HepG2 (cell line): ENCODE measurements around the gene ABHD11. TPM values are rescaled to one million over a fixed set of nuclear protein-coding genes. Genes with fewer than 3 reads are reported as not detected.

Source experiments
- ATAC-seq: fragments of 200-7000 bp; cut with Tn5 transposase; 3 replicates; pipeline ENCODE4 v1.9.1; 2020; ENCODE audit warnings: mild to moderate bottlenecking, moderate library complexity
- BruUV-seq: library from RNA; stranded (reverse); fragments of 400-500 nt; replicated peaks from 2 replicates; lab custom pipeline; 2021; lab: Mats Ljungman, UMichigan
- CTCF ChIA-PET: fragments of 300-600 bp; formaldehyde crosslinking; extraction: SDS; loops from one replicate; lab custom pipeline; 2021; ENCODE audit warnings: low total read pairs, inconsistent platforms, low intra/inter-chr PET ratio; lab: Yijun Ruan, JAX
- POLR2A ChIA-PET: fragments of 350-600 bp; sonication (Branson Sonifier 250); formaldehyde crosslinking; loops from one replicate; lab custom pipeline; 2020; ENCODE audit warnings: antibody characterized with exemption, inconsistent platforms; lab: Yijun Ruan, JAX
- DNase-seq: peaks from one replicate; pipeline ENCODE4 v3.0.0-alpha.2; 2015; ENCODE audit warnings: low spot score
- FAIRE-seq: peaks from 3 replicates; lab custom pipeline; 2011; peaks lifted over from hg19 to GRCh38; lab: Jason Lieb, UNC
- H2AFZ ChIP-seq: one replicate; pipeline ENCODE4 v1.6.1; 2011; ENCODE audit warnings: low read length, inconsistent platforms
- H3K27ac ChIP-seq: fragments of 300-600 bp; 3 replicates; pipeline ENCODE4 v1.8.0; 2011; ENCODE audit warnings: mixed run types, mild to moderate bottlenecking, mixed read lengths, low read length, inconsistent platforms; ENCODE audit not compliant: insufficient read depth; ENCODE audit errors: extremely low read length
- H3K27me3 ChIP-seq, 2 experiments: fragments of 200-600 bp in 1 of 2; 2 replicates in 1 of 2; 3 replicates in 1 of 2; pipeline versions ENCODE4 v1.6.0 to v1.8.0; 2011; ENCODE audit warnings: low read length in 2 of 2, mild to moderate bottlenecking in 2 of 2, moderate library complexity in 2 of 2, inconsistent platforms in 1 of 2; ENCODE audit not compliant: insufficient read depth in 2 of 2, control insufficient read depth in 1 of 2
- H3K36me3 ChIP-seq, 2 experiments: fragments of 200-600 bp in 1 of 2; replicated peaks in 1 of 2; 2 replicates in 1 of 2; 3 replicates in 1 of 2; pipeline versions ENCODE4 v1.5.1 to v1.8.0; 2011; ENCODE audit warnings: low read length in 2 of 2, inconsistent platforms in 1 of 2; ENCODE audit not compliant: insufficient read depth in 2 of 2, control insufficient read depth in 1 of 2
- H3K4me1 ChIP-seq: 2 replicates; pipeline ENCODE4 v1.5.1; 2012; ENCODE audit warnings: low read length, inconsistent platforms; ENCODE audit not compliant: insufficient read depth
- H3K4me2 ChIP-seq: 2 replicates; pipeline ENCODE4 v1.6.0; 2011; ENCODE audit warnings: low read depth, low read length, inconsistent platforms
- H3K4me3 ChIP-seq, 3 experiments: fragments of 200-600 bp in 1 of 3; sonication (generic), shearing (Covaris generic) in 1 of 3; replicated peaks in 1 of 3; 2 replicates each; pipeline ENCODE4 v1.5.1; 2011 to 2016; ENCODE audit warnings: low read length in 3 of 3, inconsistent platforms in 2 of 3, low read depth in 2 of 3, mild to moderate bottlenecking in 2 of 3, control low read depth in 1 of 3, mixed read lengths in 1 of 3; ENCODE audit not compliant: insufficient read depth in 1 of 3
- H3K79me2 ChIP-seq: one replicate; pipeline ENCODE4 v1.6.1; 2011; ENCODE audit warnings: low read length, inconsistent platforms; ENCODE audit not compliant: insufficient read depth
- H3K9ac ChIP-seq: 2 replicates; pipeline ENCODE4 v1.6.0; 2011; ENCODE audit warnings: mild to moderate bottlenecking, low read depth, low read length, inconsistent platforms; ENCODE audit not compliant: insufficient read depth
- H3K9me3 ChIP-seq: 2 replicates; pipeline ENCODE4 v1.5.1; 2012; ENCODE audit warnings: mild to moderate bottlenecking, low read length
- H4K20me1 ChIP-seq: 2 replicates; pipeline ENCODE4 v1.6.0; 2011; ENCODE audit warnings: inconsistent platforms, mild to moderate bottlenecking, low read length, moderate library complexity; ENCODE audit not compliant: insufficient read depth
- ATAD3A ChIP-seq: sonication (generic); formaldehyde crosslinking; IDR thresholded peaks from 2 replicates; pipeline ENCODE4 v1.4.0; 2020; ENCODE audit warnings: missing genetic modification reagents
- ATF6 ChIP-seq: sonication (generic); formaldehyde crosslinking; conservative IDR thresholded peaks from 2 replicates; pipeline ENCODE4 v1.4.0; 2020; ENCODE audit warnings: missing genetic modification reagents
- BCL6 ChIP-seq: IDR thresholded peaks from 2 replicates; pipeline ENCODE4 v1.6.1; 2016; ENCODE audit warnings: missing genetic modification reagents, missing compliant biosample characterization
- FIP1L1 ChIP-seq: fragments of 200-400 bp; formaldehyde crosslinking; IDR thresholded peaks from 2 replicates; pipeline ENCODE4 v1.6.1; 2018; ENCODE audit warnings: low read depth, mild to moderate bottlenecking, low read length, moderate library complexity, borderline replicate concordance; ENCODE audit not compliant: insufficient read depth
- MIER2 ChIP-seq: IDR thresholded peaks from 2 replicates; pipeline ENCODE4 v1.6.1; 2016; ENCODE audit warnings: missing biosample characterization, missing genetic modification reagents
- MIER3 ChIP-seq: IDR thresholded peaks from 2 replicates; pipeline ENCODE4 v1.6.1; 2016; ENCODE audit warnings: missing compliant biosample characterization, borderline replicate concordance
- RFXANK ChIP-seq: IDR thresholded peaks from 2 replicates; pipeline ENCODE4 v1.6.1; 2016
- TAF1 ChIP-seq: sonication (generic); formaldehyde crosslinking; IDR thresholded peaks from 2 replicates; pipeline ENCODE4 v1.4.0; 2020; ENCODE audit warnings: missing genetic modification reagents
- ZBTB38 ChIP-seq: sonication (generic); formaldehyde crosslinking; IDR thresholded peaks from 2 replicates; pipeline ENCODE4 v1.5.1; 2020; ENCODE audit warnings: mild to moderate bottlenecking, missing genetic modification reagents
- ZHX2 ChIP-seq, 2 experiments: sonication (generic) in 1 of 2; formaldehyde crosslinking in 1 of 2; IDR thresholded peaks; 2 replicates each; pipeline versions ENCODE4 v1.6.1 to v1.9.0; 2014 to 2022; ENCODE audit warnings: antibody characterized with exemption in 1 of 2, borderline replicate concordance in 1 of 2, inconsistent platforms in 1 of 2, low read depth in 1 of 2, missing genetic modification reagents in 1 of 2
- ZNF143 ChIP-seq: sonication (generic); formaldehyde crosslinking; IDR thresholded peaks from 2 replicates; pipeline ENCODE4 v1.4.0; 2020; ENCODE audit warnings: missing genetic modification reagents
- ZNF225 ChIP-seq: sonication (generic); formaldehyde crosslinking; IDR thresholded peaks from 2 replicates; pipeline ENCODE4 v1.4.0; 2020; ENCODE audit warnings: mild to moderate bottlenecking, missing genetic modification reagents
- ZNF251 ChIP-seq: sonication (generic); formaldehyde crosslinking; IDR thresholded peaks from 2 replicates; pipeline ENCODE4 v1.9.0; 2021; ENCODE audit warnings: mild to moderate bottlenecking, missing genetic modification reagents
- ZNF556 ChIP-seq: sonication (generic); formaldehyde crosslinking; IDR thresholded peaks from 2 replicates; pipeline ENCODE4 v1.4.0; 2020; ENCODE audit warnings: mild to moderate bottlenecking, missing genetic modification reagents, borderline replicate concordance
- ZNF619 ChIP-seq: sonication (generic); formaldehyde crosslinking; IDR thresholded peaks from 2 replicates; pipeline ENCODE4 v1.4.0; 2020; ENCODE audit warnings: mild to moderate bottlenecking, missing genetic modification reagents
- ZSCAN30 ChIP-seq: sonication (generic); formaldehyde crosslinking; IDR thresholded peaks from 2 replicates; pipeline ENCODE4 v1.5.0; 2020; ENCODE audit warnings: mild to moderate bottlenecking, missing genetic modification reagents
- ZSCAN9 ChIP-seq: IDR thresholded peaks from 2 replicates; pipeline ENCODE4 v1.6.1; 2016; ENCODE audit warnings: borderline replicate concordance
- WGBS: methylation state at CpG from one replicate; pipeline ENCODE4 v1.1.6; 2017; ENCODE audit warnings: low lambda C conversion rate; 5-methylcytosine and 5-hydroxymethylcytosine counted together
- in situ Hi-C: cut with HindIII; loops from 2 replicates; pipeline ENCODE4 v1.10.0; 2017; ENCODE audit warnings: low pct_unique_long_range_greater_than_20kb; ENCODE audit not compliant: extremely low pct_ligation_motif_present
- intact Hi-C: fragments of 100-400 bp; cut with micrococcal nuclease; formaldehyde crosslinking; loops from one replicate; pipeline ENCODE4 v1.10.0; 2022; ENCODE audit not compliant: unreplicated experiment
- polyA plus RNA-seq, 8 experiments: library from polyadenylated mRNA; depleted of rRNA in 3 of 8; stranded (reverse) in 7 of 8; unstranded in 1 of 8; fragments of >200 nt; fragmentation: Illumina TruSeq in 4 of 8; extraction: Trizol in 4 of 8; gene quantifications; 2 replicates each; pipeline versions ENCODE4 v1.2.1 to v1.2.3, GENCODE V29; 2011 to 2016; ENCODE audit warnings: low read depth in 4 of 8, missing spikeins in 1 of 8, mixed read lengths in 1 of 8; ENCODE audit not compliant: insufficient read depth in 1 of 8
- total RNA-seq, 5 experiments: library from RNA; depleted of rRNA; stranded (reverse); fragments of >200 nt; fragmentation: Illumina TruSeq; extraction: Trizol; gene quantifications; 2 replicates each; pipeline ENCODE4 v1.2.3, GENCODE V29; 2016; ENCODE audit warnings: low read depth in 1 of 5
- TF ChIP-seq, protein P1 (sequence below): sonication (generic); formaldehyde crosslinking; IDR thresholded peaks from 2 replicates; pipeline ENCODE4 v1.5.0; 2020; ENCODE audit warnings: missing genetic modification reagents

ABHD11 gene
- total and polyA plus RNA-seq, 2 of the 13 experiments (the other 11 are each of a cell fraction or from before 2014, with no cell fraction given) = 7.0 to 8.1 TPM

DNA sequence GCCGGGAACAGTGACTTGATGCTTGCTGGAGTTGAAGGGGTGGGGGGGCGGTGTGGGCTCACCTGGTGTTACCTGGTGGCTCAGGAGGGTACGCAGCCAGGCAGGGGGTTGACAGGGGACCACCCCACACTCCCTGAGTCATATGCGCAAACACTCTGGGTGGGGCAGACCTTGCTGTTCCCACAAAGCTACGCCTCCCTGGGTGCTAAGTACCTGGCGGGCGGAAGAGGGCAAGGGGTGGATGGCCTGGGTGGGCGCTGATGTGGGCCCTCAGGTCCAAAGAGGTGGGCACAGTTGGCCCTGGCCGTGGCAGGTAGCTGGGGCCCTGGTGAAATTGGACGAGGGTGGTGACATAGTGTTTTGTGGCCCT lies 33.1 kb downstream of the ABHD11 start:
- no peaks in the 10 kb centered on the region for H3K9me3 ChIP-seq
- no peak overlapping the region for H2AFZ ChIP-seq
- H3K4me1 ChIP-seq = no peaks in the 10 kb centered on the region
- WGBS = 92% methylated on average over 10 of the region's 10 CpGs
- H3K4me3 ChIP-seq = no peak overlapping the region
- peaks cover 2 to 7% of the 10 kb centered on the region in 2 experiments; a peak in 2 of 5 replicates for H3K36me3 ChIP-seq
- intact Hi-C loops = no loop called here
- ChIA-PET POLR2A (interaction anchor here (1.7 kb wide), 1 partner anchor 10 kb away, joined by 6 read pairs; no protein-coding TSS in a partner anchor), CTCF (no interaction called here)
- BruUV-seq = no TSS peak
- H3K9ac ChIP-seq = no peak overlapping the region
- ATAC-seq = no peak
- H3K27ac ChIP-seq = no peak overlapping the region
- no peak for FAIRE-seq
- no peak for DNase-seq
- H4K20me1 ChIP-seq = peaks cover 5% of the 10 kb centered on the region; the same call in 1 of the 2 replicates
- in situ Hi-C loops = no loop called here
- H3K27me3 ChIP-seq = no peaks in the 10 kb centered on the region
- H3K4me2 ChIP-seq = no peak overlapping the region
- H3K79me2 ChIP-seq = no peaks in the 10 kb centered on the region
- no peak for TF ChIP-seq TAF1 (CRISPR knock-in tag)
- no peak for TF ChIP-seq ZNF619 (CRISPR knock-in tag)
- TF ChIP-seq ZNF225 (CRISPR knock-in tag) = no peak
- no peak for TF ChIP-seq MIER2 (CRISPR knock-in tag)
- TF ChIP-seq MIER3 (CRISPR knock-in tag) = no peak
- TF ChIP-seq BCL6 = no peak
- no peak for TF ChIP-seq ZNF143 (CRISPR knock-in tag)
- TF ChIP-seq RFXANK (CRISPR knock-in tag) = no peak
- TF ChIP-seq ZSCAN30 (CRISPR knock-in tag) = no peak
- TF ChIP-seq, protein P1, sequence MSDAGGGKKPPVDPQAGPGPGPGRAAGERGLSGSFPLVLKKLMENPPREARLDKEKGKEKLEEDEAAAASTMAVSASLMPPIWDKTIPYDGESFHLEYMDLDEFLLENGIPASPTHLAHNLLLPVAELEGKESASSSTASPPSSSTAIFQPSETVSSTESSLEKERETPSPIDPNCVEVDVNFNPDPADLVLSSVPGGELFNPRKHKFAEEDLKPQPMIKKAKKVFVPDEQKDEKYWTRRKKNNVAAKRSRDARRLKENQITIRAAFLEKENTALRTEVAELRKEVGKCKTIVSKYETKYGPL (CRISPR knock-in tag) = no peak
- TF ChIP-seq FIP1L1 = no peak
- TF ChIP-seq ZHX2 (IDR thresholded peaks at IDR 0.05; ENCODE audit: low read depth) = no peak
- no peak for TF ChIP-seq ZHX2 (CRISPR knock-in tag; IDR thresholded peaks at IDR 0.05; ENCODE audit: borderline replicate concordance)
- no peak for TF ChIP-seq ZNF251 (CRISPR knock-in tag)
- no peak for TF ChIP-seq ATF6 (CRISPR knock-in tag)
- no peak for TF ChIP-seq ATAD3A
- no peak for TF ChIP-seq ZSCAN9 (CRISPR knock-in tag)
- TF ChIP-seq ZNF556 (CRISPR knock-in tag) = no peak
- TF ChIP-seq ZBTB38 (CRISPR knock-in tag) = no peak
